Ishikawa (cell line): ENCODE data around the gene CCL11.

ENCODE experiments used
- CEBPB ChIP-seq: IDR thresholded peaks from 2 replicates; pipeline ENCODE4 v1.6.1; 2012
- EP300 ChIP-seq: IDR thresholded peaks from 2 replicates; pipeline ENCODE4 v1.6.1; 2012; ENCODE audit warnings: borderline replicate concordance
- NFIC ChIP-seq: IDR thresholded peaks from 2 replicates; pipeline ENCODE4 v1.6.1; 2012
- RAD21 ChIP-seq: IDR thresholded peaks from 2 replicates; pipeline ENCODE4 v1.6.1; 2012; ENCODE audit warnings: low read depth
- TCF12 ChIP-seq: IDR thresholded peaks from 2 replicates; pipeline ENCODE4 v1.6.1; 2012; ENCODE audit warnings: low read depth
- YY1 ChIP-seq: IDR thresholded peaks from 2 replicates; pipeline ENCODE4 v1.6.1; 2012; ENCODE audit warnings: low read depth
- TF ChIP-seq, protein P1 (sequence below): IDR thresholded peaks from 2 replicates; pipeline ENCODE4 v1.6.1; 2012; ENCODE audit warnings: low read depth, mild to moderate bottlenecking

GRCh38 chr17:34254651-34255380 is 30.7 kb upstream of the CCL11 start, which contains the start of gene CCL2:
- TF ChIP-seq EP300 (no peak), CEBPB (no peak), NFIC (no peak), RAD21 (no peak), YY1 (no peak), TCF12 (no peak)
- TF ChIP-seq, protein P1, sequence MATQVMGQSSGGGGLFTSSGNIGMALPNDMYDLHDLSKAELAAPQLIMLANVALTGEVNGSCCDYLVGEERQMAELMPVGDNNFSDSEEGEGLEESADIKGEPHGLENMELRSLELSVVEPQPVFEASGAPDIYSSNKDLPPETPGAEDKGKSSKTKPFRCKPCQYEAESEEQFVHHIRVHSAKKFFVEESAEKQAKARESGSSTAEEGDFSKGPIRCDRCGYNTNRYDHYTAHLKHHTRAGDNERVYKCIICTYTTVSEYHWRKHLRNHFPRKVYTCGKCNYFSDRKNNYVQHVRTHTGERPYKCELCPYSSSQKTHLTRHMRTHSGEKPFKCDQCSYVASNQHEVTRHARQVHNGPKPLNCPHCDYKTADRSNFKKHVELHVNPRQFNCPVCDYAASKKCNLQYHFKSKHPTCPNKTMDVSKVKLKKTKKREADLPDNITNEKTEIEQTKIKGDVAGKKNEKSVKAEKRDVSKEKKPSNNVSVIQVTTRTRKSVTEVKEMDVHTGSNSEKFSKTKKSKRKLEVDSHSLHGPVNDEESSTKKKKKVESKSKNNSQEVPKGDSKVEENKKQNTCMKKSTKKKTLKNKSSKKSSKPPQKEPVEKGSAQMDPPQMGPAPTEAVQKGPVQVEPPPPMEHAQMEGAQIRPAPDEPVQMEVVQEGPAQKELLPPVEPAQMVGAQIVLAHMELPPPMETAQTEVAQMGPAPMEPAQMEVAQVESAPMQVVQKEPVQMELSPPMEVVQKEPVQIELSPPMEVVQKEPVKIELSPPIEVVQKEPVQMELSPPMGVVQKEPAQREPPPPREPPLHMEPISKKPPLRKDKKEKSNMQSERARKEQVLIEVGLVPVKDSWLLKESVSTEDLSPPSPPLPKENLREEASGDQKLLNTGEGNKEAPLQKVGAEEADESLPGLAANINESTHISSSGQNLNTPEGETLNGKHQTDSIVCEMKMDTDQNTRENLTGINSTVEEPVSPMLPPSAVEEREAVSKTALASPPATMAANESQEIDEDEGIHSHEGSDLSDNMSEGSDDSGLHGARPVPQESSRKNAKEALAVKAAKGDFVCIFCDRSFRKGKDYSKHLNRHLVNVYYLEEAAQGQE: no peak
